GM12865 (cell line): ENCODE results near the gene PPP1R7.

ENCODE experiments used
- DNase-seq: peaks from one replicate; pipeline ENCODE4 v3.0.0; 2010; ENCODE audit warnings: low read depth
- H3K4me3 ChIP-seq: 2 replicates; pipeline ENCODE4 v1.5.1; 2011; ENCODE audit warnings: mild to moderate bottlenecking, low read depth, low read length, control low read depth
- TF ChIP-seq, protein P1 (sequence below): IDR thresholded peaks from 2 replicates; pipeline ENCODE4 v1.5.1; 2011; ENCODE audit warnings: low read length, control low read depth, low read depth, inconsistent platforms; ENCODE audit not compliant: insufficient read depth; ENCODE audit errors: missing control alignments

Gene PPP1R7

DNA sequence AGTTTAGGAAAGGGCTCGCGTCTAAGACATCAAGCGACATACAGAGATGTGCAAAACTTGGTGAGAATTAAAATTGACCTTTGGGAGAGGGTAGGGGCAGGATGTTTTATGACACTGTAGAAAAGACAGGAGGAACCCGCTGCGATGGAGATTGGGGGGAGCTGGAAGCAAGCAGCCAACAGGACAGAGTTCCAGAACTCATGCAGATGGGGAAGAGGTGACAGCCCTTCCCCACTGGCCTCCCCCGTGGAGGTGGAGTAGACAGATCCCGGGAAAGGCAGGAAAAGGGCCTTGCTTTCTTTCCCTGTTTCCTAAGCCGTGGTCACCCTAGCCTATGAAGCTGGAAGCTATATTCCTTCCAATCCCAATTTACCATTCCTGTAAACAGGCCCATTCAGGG lies 77.3 kb downstream of the PPP1R7 start:
- TF ChIP-seq, protein P1, sequence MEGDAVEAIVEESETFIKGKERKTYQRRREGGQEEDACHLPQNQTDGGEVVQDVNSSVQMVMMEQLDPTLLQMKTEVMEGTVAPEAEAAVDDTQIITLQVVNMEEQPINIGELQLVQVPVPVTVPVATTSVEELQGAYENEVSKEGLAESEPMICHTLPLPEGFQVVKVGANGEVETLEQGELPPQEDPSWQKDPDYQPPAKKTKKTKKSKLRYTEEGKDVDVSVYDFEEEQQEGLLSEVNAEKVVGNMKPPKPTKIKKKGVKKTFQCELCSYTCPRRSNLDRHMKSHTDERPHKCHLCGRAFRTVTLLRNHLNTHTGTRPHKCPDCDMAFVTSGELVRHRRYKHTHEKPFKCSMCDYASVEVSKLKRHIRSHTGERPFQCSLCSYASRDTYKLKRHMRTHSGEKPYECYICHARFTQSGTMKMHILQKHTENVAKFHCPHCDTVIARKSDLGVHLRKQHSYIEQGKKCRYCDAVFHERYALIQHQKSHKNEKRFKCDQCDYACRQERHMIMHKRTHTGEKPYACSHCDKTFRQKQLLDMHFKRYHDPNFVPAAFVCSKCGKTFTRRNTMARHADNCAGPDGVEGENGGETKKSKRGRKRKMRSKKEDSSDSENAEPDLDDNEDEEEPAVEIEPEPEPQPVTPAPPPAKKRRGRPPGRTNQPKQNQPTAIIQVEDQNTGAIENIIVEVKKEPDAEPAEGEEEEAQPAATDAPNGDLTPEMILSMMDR = no peak
- H3K4me3 ChIP-seq = no peak overlapping the region
- DNase-seq = no peak

DNA sequence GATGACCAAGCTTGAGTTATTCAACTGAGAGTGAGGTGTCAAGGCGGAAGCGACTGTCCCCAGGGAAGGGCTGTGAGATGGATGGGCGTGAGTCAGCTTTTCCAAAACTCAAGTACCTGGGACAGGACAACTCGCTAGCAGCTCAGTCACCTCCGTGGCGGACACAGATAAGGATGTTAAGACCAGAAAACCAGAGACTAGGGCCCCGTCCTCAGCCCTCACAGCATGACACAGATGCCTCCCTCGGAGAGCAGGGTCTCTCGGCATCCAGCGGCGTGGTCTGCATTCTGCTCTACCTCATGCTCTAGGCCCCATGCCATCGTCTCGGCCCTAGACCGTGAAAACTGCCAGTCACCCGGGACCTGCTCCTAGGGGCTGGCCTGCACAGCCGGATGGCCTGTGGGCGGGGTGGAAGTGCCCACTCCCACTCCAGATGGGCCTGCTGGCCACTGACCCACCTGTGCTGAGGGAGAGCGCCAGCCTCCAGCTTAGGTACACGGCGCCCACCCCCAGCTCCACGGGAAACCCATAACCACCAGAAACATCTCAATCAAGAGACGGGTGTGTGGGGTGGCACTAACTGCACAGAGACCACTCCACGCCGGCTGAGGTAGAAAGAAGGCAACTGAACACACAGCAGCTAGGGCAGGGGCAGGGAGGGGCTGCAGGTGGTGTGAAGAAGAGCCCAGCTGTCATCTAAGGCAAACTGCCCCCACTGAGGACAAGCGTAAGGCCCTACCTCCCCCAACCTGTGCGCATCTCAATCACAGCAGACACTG lies 78.0 kb downstream of the PPP1R7 start:
- TF ChIP-seq, protein P1 = no peak
- H3K4me3 ChIP-seq = no peak overlapping the region

DNA sequence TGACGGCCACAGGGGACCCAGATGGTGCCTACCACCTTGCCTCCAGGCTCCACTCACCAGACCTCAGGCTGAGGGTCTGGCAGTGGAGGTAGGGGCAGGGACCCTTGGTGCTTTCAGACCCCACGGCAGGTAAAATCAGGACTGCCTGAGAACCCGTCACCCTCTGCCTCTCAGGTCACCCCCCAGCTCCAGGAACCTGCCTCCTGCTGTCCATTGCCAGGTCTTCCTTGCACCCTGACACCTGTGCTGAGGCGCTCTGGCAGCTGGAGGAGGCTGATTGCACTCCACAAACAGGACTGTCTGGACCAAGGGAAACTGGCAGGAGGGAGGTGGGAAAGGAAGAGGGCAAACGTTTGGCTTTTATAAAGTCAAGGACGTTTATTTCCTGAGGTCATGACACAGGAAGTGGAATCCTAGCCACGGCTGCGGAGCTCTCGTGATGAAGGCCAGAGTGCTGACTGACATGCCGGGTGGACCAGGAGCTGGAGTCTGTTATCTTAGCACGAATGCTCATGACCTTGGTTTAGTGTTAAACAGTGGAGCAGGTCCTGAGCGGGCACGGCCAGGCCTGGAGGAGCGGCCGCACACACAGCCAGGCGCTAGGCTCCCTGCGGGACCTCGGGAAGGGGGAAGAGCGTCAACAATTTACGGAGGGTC lies 78.7 kb downstream of the PPP1R7 start:
- no peak for DNase-seq
- TF ChIP-seq, protein P1 = no peak
- H3K4me3 ChIP-seq = no peak overlapping the region

More for the DNA sequence above, 78.0 kb downstream of the PPP1R7 start:
- no peak for DNase-seq

DNA sequence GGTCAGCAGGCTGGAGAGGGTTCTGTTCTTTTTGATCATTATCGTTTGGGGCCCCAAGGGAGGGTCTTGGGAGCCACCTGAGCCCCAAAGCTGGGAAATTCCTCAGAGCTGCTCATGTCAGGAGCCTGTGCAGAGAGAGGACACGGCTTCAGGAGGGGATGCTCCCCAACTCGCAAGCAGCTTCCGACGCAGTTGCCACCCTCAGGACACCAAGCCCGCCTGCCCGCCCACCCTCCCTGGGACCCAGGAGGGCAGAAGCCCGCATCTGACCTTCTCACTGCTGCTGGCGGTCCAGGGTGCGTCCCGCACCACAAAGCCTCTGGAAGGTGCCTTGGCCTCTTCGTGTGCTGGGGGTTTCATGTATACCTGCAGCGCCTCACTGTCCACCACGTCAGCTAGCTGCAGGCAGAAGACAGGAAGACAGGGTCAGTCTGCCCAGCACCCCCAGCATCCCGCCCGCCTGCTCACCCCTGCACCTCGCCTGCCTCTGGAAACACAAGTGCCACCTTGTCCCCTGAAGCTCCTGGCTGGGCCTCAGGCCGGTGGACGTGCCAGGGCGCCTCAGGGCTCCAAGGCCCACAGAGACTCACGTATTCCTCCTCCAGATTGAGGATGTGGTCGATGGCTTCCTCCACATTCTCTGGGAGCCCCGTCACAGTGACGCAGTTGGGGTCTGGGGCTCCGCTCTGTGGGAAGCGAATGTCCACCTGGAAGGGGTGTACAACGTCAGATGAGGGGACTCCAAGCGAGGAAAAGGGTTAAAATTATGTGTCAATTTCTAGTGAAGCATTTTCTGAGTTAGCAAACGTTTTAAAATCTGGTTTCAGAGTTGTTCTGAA lies 79.5 kb downstream of the PPP1R7 start:
- no peak overlapping the region for H3K4me3 ChIP-seq
- TF ChIP-seq, protein P1 = no peak
- no peak for DNase-seq

DNA sequence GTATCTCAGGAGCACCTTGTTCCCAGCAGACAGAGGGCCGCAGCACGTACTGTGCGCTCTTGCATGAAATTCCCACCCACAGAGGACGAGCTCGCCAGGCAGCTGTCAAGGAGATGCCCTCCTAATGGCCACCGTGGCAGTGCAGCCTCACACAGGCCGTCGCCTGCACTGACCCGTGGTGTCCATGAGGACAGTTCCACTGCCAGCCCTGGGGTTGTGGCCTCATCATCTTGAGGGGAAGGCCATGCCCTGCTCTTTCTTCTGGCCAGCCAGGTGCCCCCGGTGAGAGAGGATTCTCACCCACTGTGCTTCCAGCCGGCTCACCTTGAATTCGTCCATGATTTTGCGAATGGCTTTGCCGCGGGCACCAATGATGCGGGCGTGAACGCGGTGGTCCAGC lies 80.2 kb downstream of the PPP1R7 start:
- H3K4me3 ChIP-seq = no peak overlapping the region
- DNase-seq = no peak
- TF ChIP-seq, protein P1 = no peak

DNA sequence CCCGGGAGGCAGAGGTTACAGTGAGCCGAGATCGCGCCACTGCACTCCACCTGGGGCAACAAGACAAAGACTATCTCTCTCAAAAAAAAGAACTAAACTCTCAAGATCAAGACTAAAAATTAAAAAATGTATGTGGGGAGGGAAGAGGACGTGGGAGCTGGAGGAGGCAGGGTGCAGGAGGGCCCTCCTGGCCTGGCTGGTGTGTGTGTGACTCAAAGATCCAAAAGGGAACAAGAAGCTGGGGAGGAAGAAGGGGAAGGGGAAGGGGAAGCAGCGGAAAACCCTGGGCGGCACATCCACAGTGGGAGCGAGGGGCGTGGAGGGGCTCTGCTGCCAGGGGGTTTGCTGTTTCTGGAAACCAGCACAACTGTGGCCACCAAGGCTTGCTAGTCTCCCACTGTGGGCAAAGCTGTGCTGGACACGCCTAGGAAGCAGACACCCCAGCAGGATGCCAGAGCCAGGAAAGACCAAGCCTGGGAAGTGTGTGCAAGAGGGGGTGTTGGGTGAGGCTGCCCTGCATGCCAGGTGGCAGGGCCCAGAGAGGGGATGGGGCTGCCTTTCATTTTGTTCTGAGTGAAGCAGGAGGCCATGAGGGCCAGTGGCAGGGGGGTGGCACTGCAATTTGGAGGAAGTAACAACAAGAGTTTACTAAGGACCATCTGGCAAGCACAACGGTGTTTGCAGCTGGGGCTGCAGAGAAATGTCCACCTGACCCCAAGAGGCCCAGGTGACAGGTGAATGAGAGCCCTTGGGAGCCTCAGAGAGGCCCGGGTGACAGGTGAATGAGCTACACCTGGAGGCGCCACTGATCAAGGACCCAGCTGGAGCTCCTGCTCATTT lies 82.7 kb downstream of the PPP1R7 start:
- no peak for DNase-seq
- TF ChIP-seq, protein P1 = no peak
- H3K4me3 ChIP-seq = no peak overlapping the region
